ENCODE results near the gene SLC15A2. TPM values are rescaled to one million over a fixed set of nuclear protein-coding genes. Genes with fewer than 3 reads are reported as not detected.

The SLC15A2 gene
- polyA plus RNA-seq, 3 donors, result 9.0 to 13.6 (median 9.8) TPM

DNA sequence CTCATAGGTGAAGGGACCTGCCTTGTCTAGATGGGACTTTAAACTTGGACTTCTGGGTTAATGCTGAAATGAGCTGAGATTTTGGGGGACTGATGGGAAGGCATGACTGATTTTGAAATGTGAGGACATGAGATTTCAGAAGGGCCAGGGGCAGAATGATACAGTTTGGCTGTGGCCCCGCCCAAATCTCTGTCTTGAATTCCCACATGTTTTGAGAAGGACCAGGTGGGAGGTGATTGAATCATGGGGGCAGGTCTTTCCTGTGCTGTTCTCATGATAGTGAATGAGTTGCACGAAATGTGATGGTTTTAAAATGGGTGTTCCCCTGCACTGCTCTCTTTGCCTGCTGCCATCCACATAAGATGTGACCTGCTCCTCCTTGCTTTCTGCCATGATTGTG is 85.0 kb downstream of the SLC15A2 start:
- no peak for DNase-seq (ENCODE audit: low read depth in 3 of 3, low spot score in 2 of 3)

GRCh38 chr3:121979734-121980449 is 85.7 kb downstream of the SLC15A2 start:
- no peak for DNase-seq (ENCODE audit: low read depth in 3 of 3, low spot score in 2 of 3)

DNA sequence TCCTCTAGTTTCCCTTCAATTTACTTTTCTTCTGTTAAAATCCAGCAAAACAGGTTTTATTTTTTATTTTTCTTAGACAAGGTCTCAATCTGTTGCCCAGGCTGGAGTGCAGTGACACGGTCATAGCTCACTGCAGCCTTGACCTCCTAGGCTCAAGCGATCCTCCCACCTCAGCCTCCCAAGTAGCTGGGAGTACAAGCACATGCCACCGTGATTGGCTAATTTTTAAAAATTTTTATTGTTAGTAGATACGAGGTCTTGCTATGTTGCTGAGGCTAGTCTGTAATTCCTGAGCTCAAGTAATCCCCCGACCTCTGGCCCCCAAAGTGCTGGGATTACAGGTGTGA is 86.2 kb downstream of the SLC15A2 start:
- no peak for DNase-seq (ENCODE audit: low read depth in 3 of 3, low spot score in 2 of 3)

- DNase-seq (ENCODE audit: low read depth in 3 of 3, low spot score in 2 of 3), result no peak
Observed at GRCh38 chr3:121981473-121981872, 87.3 kb downstream of the SLC15A2 start.

GRCh38 chr3:121985846-121986245 is 91.6 kb downstream of the SLC15A2 start:
- no peak for DNase-seq (ENCODE audit: low read depth in 3 of 3, low spot score in 2 of 3)

DNA sequence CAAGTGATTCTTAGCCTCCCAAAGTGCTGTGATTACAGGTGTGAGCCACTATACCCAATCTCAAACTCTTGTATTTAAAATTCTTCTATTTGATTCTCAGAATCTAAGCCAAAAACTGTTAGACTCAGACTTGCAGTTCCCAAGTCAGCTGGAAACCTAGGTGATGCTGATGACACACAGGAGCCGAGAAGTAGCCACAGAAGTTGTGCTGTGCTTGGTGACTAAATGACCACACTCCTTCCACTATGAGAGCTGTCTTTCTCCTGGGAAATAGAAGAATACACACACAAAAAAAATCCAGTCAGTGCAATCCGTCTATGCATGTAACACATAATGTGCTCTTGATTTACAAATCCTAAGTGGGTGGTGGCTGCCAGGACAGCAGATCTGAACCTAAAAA is 93.9 kb downstream of the SLC15A2 start:
- no peak for DNase-seq (ENCODE audit: low read depth in 3 of 3, low spot score in 2 of 3)

GRCh38 chr3:121989943-121990342 is 95.7 kb downstream of the SLC15A2 start:
- DNase-seq (ENCODE audit: low read depth in 3 of 3, low spot score in 2 of 3), result no peak

DNA sequence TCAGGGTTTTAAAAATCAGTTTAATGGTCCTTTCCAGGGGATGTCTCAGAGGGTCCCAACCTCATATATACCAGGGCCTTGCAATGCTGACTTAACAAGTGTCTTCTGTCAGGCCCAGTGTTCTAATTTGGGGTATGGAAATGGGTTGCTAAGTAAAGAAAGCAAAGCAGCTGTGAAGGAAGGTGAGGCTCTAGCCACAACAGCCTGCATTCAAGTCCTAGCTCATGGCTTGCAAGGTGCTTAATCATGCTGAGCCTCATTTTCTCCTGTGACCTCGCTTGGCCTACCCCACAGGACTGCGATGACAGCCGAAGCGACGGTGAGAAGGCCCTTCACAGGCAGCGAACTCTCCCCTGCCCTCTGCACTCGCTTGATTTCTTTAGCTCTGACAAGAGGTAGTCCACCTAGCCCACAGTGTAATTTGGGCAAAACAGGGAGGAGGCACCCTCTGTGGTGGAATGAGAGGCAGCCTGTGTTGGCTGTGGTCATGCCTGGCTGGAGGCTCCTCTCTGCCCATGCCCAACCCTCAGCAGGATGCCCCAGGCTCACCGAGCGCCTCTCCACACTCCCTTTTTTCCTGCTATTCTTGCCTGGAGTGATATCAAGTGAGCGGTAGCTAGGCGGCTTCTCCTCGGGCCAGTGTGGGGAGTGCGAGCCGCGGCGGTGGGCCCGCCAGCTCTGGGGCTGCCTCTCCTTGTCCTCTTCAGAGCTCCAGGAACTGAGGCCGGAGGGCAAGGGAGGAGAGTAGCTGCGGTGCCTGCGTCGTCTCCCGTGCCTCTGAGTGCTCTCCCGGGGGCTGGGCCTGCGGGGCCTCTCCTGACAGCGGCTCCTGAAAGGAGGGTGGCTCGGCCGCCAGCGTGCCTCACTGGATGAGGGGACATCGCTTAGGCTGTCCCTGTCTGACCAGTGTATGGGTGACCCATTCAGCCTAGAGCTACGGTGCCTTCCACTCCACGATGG is 98.7 kb downstream of the SLC15A2 start:
- DNase-seq (ENCODE audit: low read depth in 3 of 3, low spot score in 2 of 3), result no peak

Other genes with a start within 250 kb of the SLC15A2 start
- gene HCLS1, start 233.5 kb upstream of the SLC15A2 start, polyA plus RNA-seq (ENCODE audit: insufficient read length in 3 of 3), result 1 to 10 TPM; 7.3 to 8.0 (median 7.4) TPM
- 10 to 100 TPM; 78.3 to 90.9 (median 81.7) TPM for gene GOLGB1, start 144.7 kb upstream of the SLC15A2 start, polyA plus RNA-seq (ENCODE audit: insufficient read length in 3 of 3)
- gene IQCB1, start 59.3 kb upstream of the SLC15A2 start, polyA plus RNA-seq (ENCODE audit: insufficient read length in 3 of 3), result 10 to 100 TPM; 32.9 to 45.4 (median 34.1) TPM
- 10 to 100 TPM in 1 of 3 donors, 1 to 10 TPM in 2; 9.3 to 10.3 (median 9.4) TPM for gene EAF2, start 59.2 kb upstream of the SLC15A2 start, polyA plus RNA-seq (ENCODE audit: insufficient read length in 3 of 3)
- gene ILDR1, start 127.8 kb downstream of the SLC15A2 start, polyA plus RNA-seq (ENCODE audit: insufficient read length in 3 of 3), result 1 to 10 TPM; 8.1 to 8.3 (median 8.2) TPM
- 1 to 10 TPM; 1.7 to 2.5 (median 2.0) TPM for gene CD86, start 161.0 kb downstream of the SLC15A2 start, polyA plus RNA-seq (ENCODE audit: insufficient read length in 3 of 3)